ENCODE data around the gene TUBB4B. TPM values are rescaled to one million over a fixed set of nuclear protein-coding genes. Genes with fewer than 3 reads are reported as not detected.

Gene TUBB4B
- total RNA-seq, 2 donors from 2014 or later: 79.1 to 171 TPM

GRCh38 chr9:137221506-137222111, 19.5 kb upstream of the TUBB4B start:
- DNase-seq: peak in 3 of 4 donors; percentile 39 to 45 (median 44)
- H3K4me1 ChIP-seq: peaks cover 63% of the 10 kb centered on the region
- 7% methylated on average over 38 of the region's 61 CpGs; no CpG with 5 or more reads in 1 of the 2 donors for WGBS, 2 donors

GRCh38 chr9:137222190-137223077, 18.7 kb upstream of the TUBB4B start, which contains the start of gene RNF208:
Gene RNF208 (minus strand): TSS chr9:137222240. CDS start chr9:137221212, 1,028 bp downstream.
- Histone ChIP-seq H3K4me1 (peaks cover 65% of the 10 kb centered on the region), H3K9me3 (no peaks in the 10 kb centered on the region)
- intact Hi-C loops (cut with DNase I): no loop called here

More at GRCh38 chr9:137221506-137222111, 19.5 kb upstream of the TUBB4B start:
- ATAC-seq: no peak
- no peak for TF ChIP-seq CTCF (IDR thresholded peaks at IDR 0.05)
- TF ChIP-seq POLR2A (IDR thresholded peaks at IDR 0.05): no peak
- Histone ChIP-seq H3K9me3 (no peaks in the 10 kb centered on the region), H3K4me3 (no peak overlapping the region), H3K27me3 (no peaks in the 10 kb centered on the region), H3K27ac (peak overlapping the region; percentile 37 to 83 (median 57)), H3K36me3 (replicated peaks in 1 of 2; ENCODE audit: insufficient read depth in 1 of 2, low read depth in 2 of 2) (no peaks in the 10 kb centered on the region)
- intact Hi-C loops (cut with DNase I): no loop called here

GRCh38 chr9:137223078-137223970, 17.8 kb upstream of the TUBB4B start:
- intact Hi-C loops (cut with DNase I): no loop called here
- ATAC-seq (peak; percentile 81), DNase-seq (peak; percentile 97 to 99 (median 98))
- TF ChIP-seq POLR2A (IDR thresholded peaks at IDR 0.05): peak; percentile 20 to 62 (median 59)
- TF ChIP-seq CTCF (IDR thresholded peaks at IDR 0.05): no peak
- H3K27me3 ChIP-seq: no peaks in the 10 kb centered on the region
- peaks cover 63% of the 10 kb centered on the region for H3K4me1 ChIP-seq
- H3K9me3 ChIP-seq: no peaks in the 10 kb centered on the region
- peak overlapping the region; percentile 83 to 96 (median 88) for H3K27ac ChIP-seq
- H3K4me3 ChIP-seq: peak overlapping the region; percentile 57 to 83
- no peaks in the 10 kb centered on the region for H3K36me3 ChIP-seq (replicated peaks in 1 of 2; ENCODE audit: insufficient read depth in 1 of 2, low read depth in 2 of 2)
- 3% methylated on average over 44 of the region's 63 CpGs; no CpG with 5 or more reads in 1 of the 2 donors for WGBS, 2 donors

More at GRCh38 chr9:137222190-137223077, 18.7 kb upstream of the TUBB4B start, which contains the start of gene RNF208:
- TF ChIP-seq POLR2A (IDR thresholded peaks at IDR 0.05) (no peak), CTCF (IDR thresholded peaks at IDR 0.05) (no peak)
- no peaks in the 10 kb centered on the region for H3K27me3 ChIP-seq
- H3K27ac ChIP-seq: peak within 1 kb of the TSS; percentile 83 to 96 (median 88)
- 8 to 12% methylated on average over 5 to 86 of the region's 88 CpGs for WGBS, 2 donors
- ATAC-seq (no peak), DNase-seq (peak in 3 of 4 donors; percentile 37 to 47 (median 42))
- H3K36me3 ChIP-seq (replicated peaks in 1 of 2; ENCODE audit: insufficient read depth in 1 of 2, low read depth in 2 of 2): no peaks in the 10 kb centered on the region
- H3K4me3 ChIP-seq: no peak within 1 kb of the TSS

- Histone ChIP-seq H3K27me3 (peaks cover 0 to 2% of the 10 kb centered on the region in 2 donors), H3K4me1 (peaks cover 48% of the 10 kb centered on the region), H3K9me3 (no peaks in the 10 kb centered on the region), H3K4me3 (no peak within 1 kb of the TSS), H3K27ac (peak within 1 kb of the TSS in 3 of 4 donors; percentile 87 to 96 (median 89)), H3K36me3 (replicated peaks in 1 of 2; ENCODE audit: insufficient read depth in 1 of 2, low read depth in 2 of 2) (no peaks in the 10 kb centered on the region)
- no peak for TF ChIP-seq POLR2A (IDR thresholded peaks at IDR 0.05)
- no peak for TF ChIP-seq CTCF (IDR thresholded peaks at IDR 0.05)
- 52 to 60% methylated on average over 11 to 19 of the region's 23 CpGs for WGBS, 2 donors
- ATAC-seq (no peak), DNase-seq (no peak)
- intact Hi-C loops (cut with DNase I): no loop called here
These were observed 16.0 kb upstream of the TUBB4B start, which contains the start of gene CYSRT1 for GRCh38 chr9:137224830-137225694. Gene CYSRT1 (plus strand): TSS chr9:137225174. CDS start chr9:137225622, 448 bp downstream.
